Neural cell (in vitro differentiated cells): ENCODE results near the gene CCDC136.

Source experiments
- CTCF ChIP-seq: fragments of 450-650 bp; IDR thresholded peaks from 2 replicates; pipeline ENCODE4 v1.5.1; 2014; ENCODE audit warnings: antibody characterized with exemption, mild to moderate bottlenecking, moderate library complexity; ENCODE audit not compliant: poor library complexity, severe bottlenecking
- EP300 ChIP-seq: fragments of 450-650 bp; conservative IDR thresholded peaks from 2 replicates; pipeline ENCODE4 v1.6.1; 2014; ENCODE audit warnings: antibody characterized with exemption, mild to moderate bottlenecking, moderate library complexity; ENCODE audit not compliant: poor library complexity, severe bottlenecking
- POLR2AphosphoS5 ChIP-seq: IDR thresholded peaks from 2 replicates; pipeline ENCODE4 v1.6.1; 2012
- RAD21 ChIP-seq: fragments of 450-650 bp; conservative IDR thresholded peaks from 2 replicates; pipeline ENCODE4 v1.6.1; 2014; ENCODE audit warnings: antibody characterized with exemption, mild to moderate bottlenecking, moderate library complexity
- SMC3 ChIP-seq: fragments of 450-650 bp; conservative IDR thresholded peaks from 2 replicates; pipeline ENCODE4 v1.6.1; 2014; ENCODE audit warnings: antibody characterized with exemption, mild to moderate bottlenecking, moderate library complexity; ENCODE audit not compliant: poor library complexity

- TF ChIP-seq CTCF (no peak), POLR2AphosphoS5 (no peak), EP300 (no peak), SMC3 (no peak), RAD21 (no peak)
These were observed 67.7 kb downstream of the CCDC136 start for GRCh38 chr7:128859232-128860157.
